Naive thymus-derived CD4-positive, alpha-beta T cell (primary cell): Measurements from ENCODE around the gene KIAA0825. TPM values are rescaled to one million over a fixed set of nuclear protein-coding genes. Genes with fewer than 3 reads are reported as not detected.

Experiments used
- ATAC-seq: fragments of 150-1000 bp; cut with Tn5 transposase; 2 replicates; pipeline ENCODE4 v1.10.0; 2021; ENCODE audit warnings: mild to moderate bottlenecking, moderate library complexity
- CTCF ChIA-PET: fragments of 350-600 bp; sonication (Branson Sonifier 250); formaldehyde crosslinking; loops from one replicate; lab custom pipeline; 2021; ENCODE audit warnings: antibody characterized with exemption; lab: Charles Lee
- POLR2A ChIA-PET: fragments of 350-600 bp; sonication (Branson Sonifier 250); formaldehyde crosslinking; loops from one replicate; lab custom pipeline; 2021; ENCODE audit warnings: antibody characterized with exemption, inconsistent platforms; lab: Charles Lee
- DNase-seq, 9 donors: peaks; one replicate each; pipeline versions ENCODE4 v3.0.0 to v3.0.0-alpha.2; 2020 to 2022; ENCODE audit warnings: mixed read lengths in 1 of 9
- H3K27ac ChIP-seq: one replicate; pipeline ENCODE4 v1.7.0; 2013; ENCODE audit warnings: mild to moderate bottlenecking, low read depth, low read length, moderate library complexity
- H3K27me3 ChIP-seq, 2 donors: one replicate each; pipeline ENCODE4 v1.7.0; 2013; ENCODE audit warnings: low read length in 2 of 2, mild to moderate bottlenecking in 2 of 2, moderate library complexity in 2 of 2; ENCODE audit not compliant: control insufficient read depth in 2 of 2, insufficient read depth in 2 of 2
- H3K36me3 ChIP-seq, 3 experiments: 1 replicate in 2 of 3; 2 replicates in 1 of 3; pipeline ENCODE4 v1.7.0; 2013; ENCODE audit warnings: low read length in 3 of 3, mild to moderate bottlenecking in 3 of 3, moderate library complexity in 1 of 3; ENCODE audit not compliant: insufficient read depth in 3 of 3, control insufficient read depth in 2 of 3
- H3K4me1 ChIP-seq, 2 donors: one replicate each; pipeline ENCODE4 v1.7.0; 2013; ENCODE audit warnings: low read length in 2 of 2, mild to moderate bottlenecking in 2 of 2, moderate library complexity in 1 of 2; ENCODE audit not compliant: control insufficient read depth in 2 of 2, insufficient read depth in 2 of 2
- H3K4me3 ChIP-seq: 2 replicates; pipeline ENCODE4 v1.7.0; 2013; ENCODE audit warnings: mild to moderate bottlenecking, low read length
- H3K9me3 ChIP-seq, 3 experiments: 1 replicate in 2 of 3; 2 replicates in 1 of 3; pipeline ENCODE4 v1.7.0; 2013; ENCODE audit warnings: low read length in 3 of 3; ENCODE audit not compliant: control insufficient read depth in 2 of 3
- H3K27ac Mint-ChIP-seq, 9 donors: one replicate each; pipeline ENCODE4 v1.8.0; 2020 to 2022; ENCODE audit warnings: mixed read lengths in 9 of 9, mild to moderate bottlenecking in 8 of 9, moderate library complexity in 5 of 9, inconsistent platforms in 2 of 9
- H3K27me3 Mint-ChIP-seq, 5 donors: one replicate each; pipeline ENCODE4 v1.8.0; 2021 to 2022; ENCODE audit warnings: mixed read lengths in 5 of 5, mild to moderate bottlenecking in 1 of 5
- H3K36me3 Mint-ChIP-seq, 5 donors: one replicate each; pipeline ENCODE4 v1.8.0; 2020 to 2022; ENCODE audit warnings: mixed read lengths in 5 of 5, mild to moderate bottlenecking in 3 of 5, inconsistent platforms in 1 of 5
- H3K4me1 Mint-ChIP-seq, 7 donors: one replicate each; pipeline ENCODE4 v1.8.0; 2020 to 2022; ENCODE audit warnings: mixed read lengths in 7 of 7, mild to moderate bottlenecking in 3 of 7, inconsistent platforms in 1 of 7
- H3K4me3 Mint-ChIP-seq, 10 donors: one replicate each; pipeline ENCODE4 v1.8.0; 2020 to 2022; ENCODE audit warnings: mild to moderate bottlenecking in 10 of 10, mixed read lengths in 10 of 10, moderate library complexity in 6 of 10, inconsistent platforms in 2 of 10
- H3K9me3 Mint-ChIP-seq, 11 donors: one replicate each; pipeline ENCODE4 v1.8.0; 2020 to 2022; ENCODE audit warnings: mixed read lengths in 11 of 11, mild to moderate bottlenecking in 4 of 11, inconsistent platforms in 1 of 11, moderate library complexity in 1 of 11
- intact Hi-C, 2 donors: fragments of 100-400 bp; cut with micrococcal nuclease; formaldehyde crosslinking; loops; one replicate each; pipeline ENCODE4 v1.15.1; 2023
- polyA plus RNA-seq, 2 donors: library from polyadenylated mRNA; unstranded; fragments of 300-500 nt; fragmentation: Illumina TruSeq; gene quantifications; one replicate each; pipeline ENCODE4 v1.2.3, GENCODE V29; 2021
- total RNA-seq, 6 experiments: library from RNA in 5 of 6; stranded (reverse) in 5 of 6; gene quantifications; 1 replicate in 5 of 6; 2 replicates in 1 of 6; pipeline ENCODE4 v1.2.3 and lab custom pipeline; 2021 to 2026

KIAA0825 gene
- total and polyA plus RNA-seq, 7 experiments from 2014 or later, result 0.38 to 3.2 (median 1.3) TPM

- Histone ChIP-seq H3K9me3 (no peaks in the 10 kb centered on the region), H3K36me3 (no peaks in the 10 kb centered on the region), H3K27me3 (no peaks in the 10 kb centered on the region), H3K4me3 (no peak overlapping the region), H3K4me1 (no peaks in the 10 kb centered on the region), H3K27ac (no peak overlapping the region)
- ATAC-seq (no peak), DNase-seq (no peak)
- CTCF ChIA-PET, result interaction anchor here (0.6 kb wide), 1 partner anchor 46 kb away, joined by 3 read pairs; no protein-coding TSS in a partner anchor
- peaks cover 0 to 4% (median 3%) of the 10 kb centered on the region in 5 donors for H3K36me3 Mint-ChIP-seq
- H3K9me3 Mint-ChIP-seq, result no peaks in the 10 kb centered on the region
- no peak overlapping the region for H3K27ac Mint-ChIP-seq
- no peaks in the 10 kb centered on the region for H3K27me3 Mint-ChIP-seq
- peaks cover 0 to 5% (median 0%) of the 10 kb centered on the region in 7 donors for H3K4me1 Mint-ChIP-seq
- H3K4me3 Mint-ChIP-seq, result no peak overlapping the region
- intact Hi-C loops, result no loop called here
- POLR2A ChIA-PET, result no interaction called here
Observed at GRCh38 chr5:94564812-94565211, 53.6 kb downstream of the KIAA0825 start.

DNA sequence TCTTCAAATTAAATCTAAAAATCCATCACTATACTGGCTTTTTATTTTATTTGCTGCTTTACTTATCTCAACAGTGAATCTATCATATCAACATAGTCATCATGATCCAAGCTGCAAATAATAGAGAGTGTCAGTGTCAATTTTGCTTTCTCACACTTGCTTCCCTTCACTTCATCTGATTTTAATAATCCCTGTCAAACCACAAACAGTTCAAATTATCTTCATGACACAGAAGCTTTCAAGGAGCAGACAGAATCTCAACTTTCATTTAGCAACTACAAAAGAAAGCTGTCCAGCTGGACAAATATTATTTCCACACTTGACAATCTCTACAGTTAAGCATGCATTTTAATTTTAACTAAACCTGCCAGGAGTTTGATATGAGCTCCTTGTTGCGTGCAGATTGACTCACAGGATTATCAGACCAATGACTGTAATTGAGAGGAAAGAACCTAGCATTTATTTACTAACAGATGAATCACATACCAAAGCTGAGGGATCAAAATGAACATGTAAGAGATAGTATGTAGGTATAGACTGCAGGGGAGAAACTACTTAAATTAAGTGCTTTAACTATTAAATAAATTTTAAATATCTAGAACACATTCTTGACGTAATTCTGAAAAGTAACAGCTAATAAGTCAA is 56.0 kb downstream of the KIAA0825 start:
- Mint-ChIP-seq H3K9me3 (peaks cover 0 to 4% (median 0%) of the 10 kb centered on the region in 11 donors), H3K27ac (no peak overlapping the region), H3K27me3 (no peaks in the 10 kb centered on the region), H3K4me3 (no peak overlapping the region), H3K4me1 (peaks cover 0 to 5% (median 0%) of the 10 kb centered on the region in 7 donors), H3K36me3 (peaks cover 0 to 7% (median 3%) of the 10 kb centered on the region in 5 donors)
- H3K4me3 ChIP-seq, result no peak overlapping the region
- intact Hi-C loops, result no loop called here
- no peaks in the 10 kb centered on the region for H3K36me3 ChIP-seq
- ATAC-seq, result no peak
- DNase-seq, result no peak
- no peak overlapping the region for H3K27ac ChIP-seq
- POLR2A ChIA-PET, result no interaction called here
- no peaks in the 10 kb centered on the region for H3K27me3 ChIP-seq
- no peaks in the 10 kb centered on the region for H3K9me3 ChIP-seq
- H3K4me1 ChIP-seq, result no peaks in the 10 kb centered on the region
- CTCF ChIA-PET, result no interaction called here

DNA sequence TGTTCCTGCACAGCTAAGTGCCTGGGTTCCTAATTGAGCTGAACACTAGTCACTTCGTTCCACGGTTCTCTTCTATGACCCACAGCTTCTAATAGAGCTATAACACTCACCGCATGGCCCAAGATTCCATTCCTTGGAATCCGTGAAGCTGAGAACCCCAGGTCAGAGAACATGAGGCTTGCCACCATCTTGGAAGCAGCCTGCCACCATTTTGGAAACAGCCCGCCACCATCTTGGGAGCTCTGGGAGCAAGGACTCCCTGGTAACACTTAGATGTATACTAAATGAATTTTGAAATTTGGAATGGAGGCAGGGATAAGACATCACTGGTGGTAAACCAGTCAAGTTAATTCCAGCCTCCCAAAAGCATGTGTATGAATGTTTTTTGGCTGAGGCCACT is 60.4 kb downstream of the KIAA0825 start:
- Histone ChIP-seq H3K4me1 (no peaks in the 10 kb centered on the region), H3K36me3 (no peaks in the 10 kb centered on the region), H3K27ac (no peak overlapping the region), H3K27me3 (no peaks in the 10 kb centered on the region), H3K4me3 (no peak overlapping the region), H3K9me3 (no peaks in the 10 kb centered on the region)
- H3K36me3 Mint-ChIP-seq, result peaks cover 0 to 4% (median 0%) of the 10 kb centered on the region in 5 donors
- H3K27ac Mint-ChIP-seq, result no peak overlapping the region
- intact Hi-C loops, result no loop called here
- no peak overlapping the region for H3K4me3 Mint-ChIP-seq
- H3K27me3 Mint-ChIP-seq, result peaks cover 0 to 4% (median 0%) of the 10 kb centered on the region in 5 donors
- ChIA-PET POLR2A (no interaction called here), CTCF (no interaction called here)
- ATAC-seq (no peak), DNase-seq (no peak)
- H3K4me1 Mint-ChIP-seq, result peaks cover 0 to 4% (median 0%) of the 10 kb centered on the region in 7 donors
- peaks cover 0 to 9% (median 0%) of the 10 kb centered on the region in 11 donors for H3K9me3 Mint-ChIP-seq

GRCh38 chr5:94551858-94552257 is 66.5 kb downstream of the KIAA0825 start:
- H3K4me1 Mint-ChIP-seq, result peaks cover 0 to 6% (median 0%) of the 10 kb centered on the region in 7 donors

DNA sequence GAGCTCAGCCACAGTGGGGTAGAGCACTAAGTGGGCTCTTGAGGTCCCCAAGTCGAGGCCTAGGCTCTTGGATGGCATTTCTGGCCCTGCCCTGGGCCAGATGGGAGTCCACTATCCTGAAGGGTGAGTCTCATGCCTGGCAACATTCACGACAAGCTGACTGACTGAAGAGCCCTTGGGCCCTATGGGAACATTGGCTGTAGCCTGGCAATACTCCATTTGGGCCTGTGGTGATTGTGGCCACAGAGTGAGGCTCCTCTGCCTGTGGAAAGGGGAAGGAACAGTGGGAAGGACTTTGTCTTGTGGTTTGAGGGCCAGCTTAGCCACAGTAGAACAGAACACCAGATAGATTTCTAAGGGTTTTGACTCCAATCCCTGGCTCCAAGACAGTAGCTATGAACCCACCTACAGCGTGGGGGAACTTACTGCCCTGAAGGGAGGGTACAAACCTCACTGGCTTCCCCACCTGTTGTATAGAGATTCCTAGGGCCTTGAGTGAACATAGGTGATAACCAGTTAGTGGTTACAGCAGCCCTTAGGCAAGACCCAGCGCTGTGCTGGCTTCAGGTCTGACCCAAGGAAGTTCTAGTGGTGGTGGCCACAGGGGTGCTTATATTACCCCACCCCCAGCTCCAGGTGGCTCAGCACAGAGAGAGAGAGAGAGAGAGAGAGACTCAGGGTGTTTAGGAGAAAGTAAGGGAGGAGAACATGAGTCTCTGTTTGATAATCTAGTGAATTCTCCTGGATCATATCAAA is 72.4 kb downstream of the KIAA0825 start:
- no peak overlapping the region for H3K4me3 Mint-ChIP-seq
- intact Hi-C loops, result no loop called here
- H3K4me1 Mint-ChIP-seq, result peaks cover 0 to 8% (median 0%) of the 10 kb centered on the region in 7 donors
- H3K27ac ChIP-seq, result no peak overlapping the region
- CTCF ChIA-PET, result no interaction called here
- H3K27me3 Mint-ChIP-seq, result no peaks in the 10 kb centered on the region
- H3K36me3 ChIP-seq, result no peaks in the 10 kb centered on the region
- no peaks in the 10 kb centered on the region for H3K27me3 ChIP-seq
- H3K4me1 ChIP-seq, result no peaks in the 10 kb centered on the region
- H3K4me3 ChIP-seq, result no peak overlapping the region
- DNase-seq, result no peak
- POLR2A ChIA-PET, result no interaction called here
- ATAC-seq, result peak; percentile 57
- peaks cover 5 to 35% (median 18%) of the 10 kb centered on the region in 11 donors for H3K9me3 Mint-ChIP-seq
- no peaks in the 10 kb centered on the region for H3K9me3 ChIP-seq
- no peak overlapping the region for H3K27ac Mint-ChIP-seq
- peaks cover 0 to 38% (median 14%) of the 10 kb centered on the region in 5 donors for H3K36me3 Mint-ChIP-seq

More at GRCh38 chr5:94551858-94552257, 66.5 kb downstream of the KIAA0825 start:
- H3K4me3 ChIP-seq, result no peak overlapping the region
- DNase-seq (no peak), ATAC-seq (no peak)
- CTCF ChIA-PET, result no interaction called here
- POLR2A ChIA-PET, result no interaction called here
- Mint-ChIP-seq H3K9me3 (peaks cover 3 to 38% (median 15%) of the 10 kb centered on the region in 11 donors), H3K4me3 (no peak overlapping the region), H3K27me3 (peaks cover 0 to 4% (median 0%) of the 10 kb centered on the region in 5 donors), H3K27ac (no peak overlapping the region), H3K36me3 (peaks cover 0 to 17% (median 3%) of the 10 kb centered on the region in 5 donors)
- no peaks in the 10 kb centered on the region for H3K9me3 ChIP-seq
- no peaks in the 10 kb centered on the region for H3K27me3 ChIP-seq
- no peak overlapping the region for H3K27ac ChIP-seq
- no peaks in the 10 kb centered on the region for H3K4me1 ChIP-seq
- no peaks in the 10 kb centered on the region for H3K36me3 ChIP-seq
- intact Hi-C loops, result no loop called here

DNA sequence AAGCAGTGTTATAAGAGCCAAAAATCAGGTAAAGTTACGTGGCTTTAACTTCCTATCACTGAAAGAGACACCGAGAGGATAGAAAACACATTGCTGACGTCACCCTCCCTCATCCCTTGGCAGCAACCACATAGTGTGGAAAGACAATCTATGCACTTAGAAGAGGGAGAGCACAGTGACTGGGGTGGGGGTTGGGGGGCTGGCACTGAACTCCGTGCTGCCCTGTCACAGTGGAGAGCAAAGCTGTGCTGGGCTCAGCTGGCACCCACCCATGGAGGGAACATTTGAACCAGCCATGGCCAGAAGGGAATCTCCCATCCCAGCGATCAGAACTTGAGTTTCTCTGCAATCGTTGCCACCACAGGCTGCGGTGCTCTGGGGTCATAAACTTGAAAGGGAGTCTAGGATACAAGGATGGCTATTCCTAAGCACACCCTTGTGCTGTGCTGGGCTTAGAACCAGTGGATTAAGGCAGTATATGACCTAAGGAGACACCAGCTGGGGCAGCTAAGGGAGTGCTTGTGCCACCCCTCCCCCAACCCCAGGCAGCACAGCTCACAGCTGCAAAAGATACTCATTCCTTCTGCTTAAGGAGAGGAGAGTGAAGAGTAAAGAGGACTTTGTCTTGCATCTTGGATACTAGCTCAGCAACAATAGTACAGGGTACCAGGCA is 73.4 kb downstream of the KIAA0825 start:
- Histone ChIP-seq H3K9me3 (no peaks in the 10 kb centered on the region), H3K27ac (no peak overlapping the region), H3K4me1 (no peaks in the 10 kb centered on the region), H3K36me3 (no peaks in the 10 kb centered on the region), H3K4me3 (no peak overlapping the region), H3K27me3 (no peaks in the 10 kb centered on the region)
- no peak for DNase-seq
- ChIA-PET POLR2A (no interaction called here), CTCF (no interaction called here)
- no peak for ATAC-seq
- intact Hi-C loops, result no loop called here
- H3K9me3 Mint-ChIP-seq, result peaks cover under 1 to 34% (median 15%) of the 10 kb centered on the region in 11 donors
- no peaks in the 10 kb centered on the region for H3K27me3 Mint-ChIP-seq
- H3K4me3 Mint-ChIP-seq, result no peak overlapping the region
- H3K27ac Mint-ChIP-seq, result no peak overlapping the region
- peaks cover 0 to 8% (median 0%) of the 10 kb centered on the region in 7 donors for H3K4me1 Mint-ChIP-seq
- H3K36me3 Mint-ChIP-seq, result peaks cover 6 to 45% (median 13%) of the 10 kb centered on the region in 5 donors
